Endodermal cell (in vitro differentiated cells): ENCODE results near the gene PER1. TPM values are rescaled to one million over a fixed set of nuclear protein-coding genes. Genes with fewer than 3 reads are reported as not detected.

Experiments
- DNase-seq: peaks from one replicate; pipeline ENCODE4 v3.0.0-alpha.2; 2017
- H3K27ac ChIP-seq: 2 replicates; pipeline ENCODE4 v1.5.1; 2013; ENCODE audit warnings: mild to moderate bottlenecking, low read depth, low read length, moderate library complexity
- H3K27me3 ChIP-seq: 2 replicates; pipeline ENCODE4 v1.6.1; 2013; ENCODE audit warnings: mild to moderate bottlenecking, low read length, moderate library complexity; ENCODE audit not compliant: insufficient read depth, control insufficient read depth, poor library complexity, severe bottlenecking
- H3K36me3 ChIP-seq: 2 replicates; pipeline ENCODE4 v1.7.0; 2013; ENCODE audit warnings: mild to moderate bottlenecking, low read length, moderate library complexity; ENCODE audit not compliant: control insufficient read depth, insufficient read depth
- H3K4me1 ChIP-seq: one replicate; pipeline ENCODE4 v1.7.0; 2013; ENCODE audit warnings: low read length; ENCODE audit not compliant: control insufficient read depth, insufficient read depth
- H3K4me3 ChIP-seq: 2 replicates; pipeline ENCODE4 v1.5.1; 2013; ENCODE audit warnings: mild to moderate bottlenecking, low read length, moderate library complexity
- H3K9ac ChIP-seq: 2 replicates; pipeline ENCODE4 v1.6.1; 2013; ENCODE audit warnings: mild to moderate bottlenecking, low read length, moderate library complexity; ENCODE audit not compliant: poor library complexity, severe bottlenecking; ENCODE audit errors: extremely low read depth
- H3K9me3 ChIP-seq: 2 replicates; pipeline ENCODE4 v1.6.1; 2013; ENCODE audit warnings: mild to moderate bottlenecking, low read length, moderate library complexity; ENCODE audit not compliant: control insufficient read depth
- H3K27ac Mint-ChIP-seq: 2 replicates; pipeline ENCODE4 v1.8.0; 2020; ENCODE audit warnings: mixed read lengths
- H3K27me3 Mint-ChIP-seq: 2 replicates; pipeline ENCODE4 v1.8.0; 2021; ENCODE audit warnings: mild to moderate bottlenecking, mixed read lengths; ENCODE audit not compliant: insufficient read depth
- H3K36me3 Mint-ChIP-seq: 2 replicates; pipeline ENCODE4 v1.8.0; 2020; ENCODE audit warnings: low read depth, mixed read lengths
- H3K4me1 Mint-ChIP-seq: 2 replicates; pipeline ENCODE4 v1.8.0; 2020; ENCODE audit warnings: mixed read lengths
- H3K4me3 Mint-ChIP-seq: 2 replicates; pipeline ENCODE4 v1.8.0; 2020; ENCODE audit warnings: mild to moderate bottlenecking, moderate library complexity, mixed read lengths
- H3K9me3 Mint-ChIP-seq: 2 replicates; pipeline ENCODE4 v1.8.0; 2020; ENCODE audit warnings: mild to moderate bottlenecking, mixed read lengths
- CTCF ChIP-seq: fragments of 200-600 bp; sonication (generic); conservative IDR thresholded peaks from 2 replicates; pipeline ENCODE4 v1.5.0; 2021; ENCODE audit warnings: antibody characterized with exemption, mild to moderate bottlenecking
- WGBS, 2 experiments: methylation state at CpG; one replicate each; pipeline versions ENCODE4 v1.1.5 to v1.1.7; 2013; ENCODE audit warnings: missing lambda C conversion rate in 2 of 2, mixed read lengths in 1 of 2; ENCODE audit not compliant: insufficient coverage in 1 of 2, insufficient read length in 1 of 2; 5-methylcytosine and 5-hydroxymethylcytosine counted together
- total RNA-seq, 2 donors: library from RNA; stranded (reverse); fragmentation: NEBNext Ultra II Directional in 1 of 2; extraction: Animal tissue kit (Norgen Biotek cat#: 25700) in 1 of 2; gene quantifications; 2 replicates in 1 of 2; 3 replicates in 1 of 2; pipeline ENCODE4 v1.2.1, GENCODE V29; 2021

PER1 gene
- total RNA-seq, 2 donors from 2014 or later, result 38.3 to 53.7 TPM

GRCh38 chr17:8156246-8156992, 4.2 kb upstream of the PER1 start:
- H3K4me1 ChIP-seq, result peaks cover 6% of the 10 kb centered on the region
- H3K36me3 ChIP-seq, result peaks cover 23% of the 10 kb centered on the region

GRCh38 chr17:8155996-8156245, 3.7 kb upstream of the PER1 start:
- no peak for TF ChIP-seq CTCF
- H3K27ac Mint-ChIP-seq, result no peak overlapping the region
- Histone ChIP-seq H3K36me3 (peaks cover 18% of the 10 kb centered on the region), H3K27me3 (no peaks in the 10 kb centered on the region), H3K9me3 (no peaks in the 10 kb centered on the region), H3K9ac (peak overlapping the region; percentile 93), H3K4me1 (peaks cover 6% of the 10 kb centered on the region), H3K4me3 (peak overlapping the region; percentile 97), H3K27ac (peak overlapping the region; percentile 84)
- H3K9me3 Mint-ChIP-seq, result no peaks in the 10 kb centered on the region
- H3K4me3 Mint-ChIP-seq, result no peak overlapping the region
- 1 to 7% methylated on average over 5 to 11 of the region's 11 CpGs for WGBS, 2 experiments
- H3K27me3 Mint-ChIP-seq, result no peaks in the 10 kb centered on the region
- peaks cover 19% of the 10 kb centered on the region for H3K36me3 Mint-ChIP-seq
- peaks cover 17% of the 10 kb centered on the region for H3K4me1 Mint-ChIP-seq
- DNase-seq, result no peak

More at GRCh38 chr17:8156246-8156992, 4.2 kb upstream of the PER1 start:
- Histone ChIP-seq H3K27me3 (no peaks in the 10 kb centered on the region), H3K9me3 (no peaks in the 10 kb centered on the region), H3K9ac (peak overlapping the region; percentile 93), H3K4me3 (peak overlapping the region; percentile 97), H3K27ac (peak overlapping the region; percentile 89)
- peaks cover 21% of the 10 kb centered on the region for H3K4me1 Mint-ChIP-seq
- H3K27me3 Mint-ChIP-seq, result no peaks in the 10 kb centered on the region
- H3K27ac Mint-ChIP-seq, result no peak overlapping the region
- WGBS, 2 experiments, result 1% methylated on average over 38 to 59 of the region's 59 CpGs
- DNase-seq, result peak; percentile 100
- H3K4me3 Mint-ChIP-seq, result no peak overlapping the region
- no peak for TF ChIP-seq CTCF
- peaks cover 24% of the 10 kb centered on the region for H3K36me3 Mint-ChIP-seq
- H3K9me3 Mint-ChIP-seq, result no peaks in the 10 kb centered on the region

- no peak overlapping the region for H3K27ac Mint-ChIP-seq
- H3K4me1 ChIP-seq, result peaks cover 6% of the 10 kb centered on the region
- no peaks in the 10 kb centered on the region for H3K9me3 Mint-ChIP-seq
- H3K4me3 Mint-ChIP-seq, result no peak overlapping the region
- H3K36me3 Mint-ChIP-seq, result peaks cover 15% of the 10 kb centered on the region
- no peaks in the 10 kb centered on the region for H3K9me3 ChIP-seq
- H3K36me3 ChIP-seq, result peaks cover 17% of the 10 kb centered on the region
- WGBS, 2 experiments, result 49 to 52% methylated on average over 11 to 14 of the region's 14 CpGs
- no peak for TF ChIP-seq CTCF
- H3K27me3 ChIP-seq, result no peaks in the 10 kb centered on the region
- H3K27me3 Mint-ChIP-seq, result no peaks in the 10 kb centered on the region
- H3K4me3 ChIP-seq, result peak overlapping the region; percentile 97
- peak overlapping the region; percentile 84 for H3K27ac ChIP-seq
- peaks cover 12% of the 10 kb centered on the region for H3K4me1 Mint-ChIP-seq
- DNase-seq, result no peak
- H3K9ac ChIP-seq, result peak overlapping the region; percentile 93
These were observed 3.2 kb upstream of the PER1 start for GRCh38 chr17:8155231-8155995.
